Stimulated activated CD4-positive, alpha-beta T cell treated with anti-CD3 and anti-CD28 coated beads, TNF-alpha, amount 100 ng/mL, for 1 hour (primary cell): ENCODE measurements around the gene MGAT4C.

Source experiments
- DNase-seq, 3 donors: peaks; one replicate each; pipeline ENCODE4 v3.0.0-alpha.2; 2020; ENCODE audit warnings: low read depth in 3 of 3, low spot score in 1 of 3

The MGAT4C gene

GRCh38 chr12:86229772-86230171 is 26.4 kb downstream of the MGAT4C start:
- DNase-seq = no peak

- DNase-seq = no peak
Measured at GRCh38 chr12:86228656-86229055, 27.5 kb downstream of the MGAT4C start.

- DNase-seq = no peak
Measured at GRCh38 chr12:86226481-86226880, 29.7 kb downstream of the MGAT4C start.

- DNase-seq = no peak
Measured at GRCh38 chr12:86216591-86216990, 39.6 kb downstream of the MGAT4C start.

GRCh38 chr12:86213012-86213411 is 43.2 kb downstream of the MGAT4C start:
- DNase-seq = no peak

GRCh38 chr12:86198696-86199444 is 57.3 kb downstream of the MGAT4C start:
- no peak for DNase-seq

DNA sequence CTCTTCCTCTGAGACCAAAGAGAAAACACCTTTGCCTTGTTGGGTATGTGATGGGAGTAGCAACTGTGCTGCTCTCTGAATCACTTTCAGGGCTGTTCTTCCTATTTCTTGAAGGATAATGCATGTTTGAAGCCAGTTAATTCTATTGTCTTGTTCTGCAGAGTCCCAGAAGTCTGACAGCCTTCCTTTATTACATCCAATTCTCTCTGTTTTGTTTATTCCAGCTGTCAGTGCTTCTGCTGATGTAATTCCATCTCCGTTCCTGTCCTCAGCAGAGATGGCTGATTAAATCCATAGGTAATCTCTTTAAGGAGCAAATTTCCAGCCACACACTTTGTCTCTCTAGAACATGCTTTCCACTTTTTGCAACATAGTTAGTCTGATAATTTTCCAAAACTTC is 59.7 kb downstream of the MGAT4C start:
- DNase-seq = no peak

GRCh38 chr12:86194721-86195120 is 61.5 kb downstream of the MGAT4C start:
- no peak for DNase-seq

- DNase-seq = no peak
Measured at GRCh38 chr12:86193931-86194330, 62.3 kb downstream of the MGAT4C start.

DNA sequence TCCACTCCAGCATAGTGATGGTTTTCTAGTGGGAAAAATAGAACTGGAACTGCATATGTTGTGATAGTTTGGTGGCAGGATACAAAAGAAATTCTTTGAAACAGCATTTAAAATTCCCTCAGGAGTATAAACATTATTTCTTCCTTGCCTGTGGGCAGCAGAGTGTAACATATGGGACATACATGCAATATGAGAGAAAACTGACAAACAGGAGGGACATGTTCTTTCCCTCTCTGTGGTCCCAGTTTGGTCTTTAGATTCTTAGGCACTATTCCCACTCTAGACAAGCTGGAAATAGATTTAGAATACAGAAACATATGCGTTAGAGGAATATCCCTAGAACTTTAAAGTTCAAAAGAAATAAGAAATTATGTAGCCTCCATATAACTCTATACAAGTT is 68.0 kb downstream of the MGAT4C start:
- no peak for DNase-seq

DNA sequence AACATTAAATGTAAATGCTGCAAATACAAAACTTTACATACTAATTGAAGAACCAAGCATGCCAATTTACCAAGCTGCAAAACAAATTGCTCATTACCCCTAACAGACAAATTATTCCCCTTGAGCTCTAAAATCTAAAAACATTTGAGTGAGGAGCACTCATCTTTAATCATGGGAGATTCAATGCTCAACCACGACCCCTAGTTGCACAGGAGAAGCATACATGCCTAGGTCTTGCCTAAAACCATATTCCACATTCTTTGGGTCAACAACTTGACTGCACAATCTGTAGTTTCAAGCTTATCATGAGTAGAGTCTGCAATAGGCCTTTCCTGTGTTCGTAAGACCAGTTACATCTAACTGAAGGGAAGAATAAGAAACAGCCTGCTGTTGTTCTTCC is 69.7 kb downstream of the MGAT4C start:
- no peak for DNase-seq

DNA sequence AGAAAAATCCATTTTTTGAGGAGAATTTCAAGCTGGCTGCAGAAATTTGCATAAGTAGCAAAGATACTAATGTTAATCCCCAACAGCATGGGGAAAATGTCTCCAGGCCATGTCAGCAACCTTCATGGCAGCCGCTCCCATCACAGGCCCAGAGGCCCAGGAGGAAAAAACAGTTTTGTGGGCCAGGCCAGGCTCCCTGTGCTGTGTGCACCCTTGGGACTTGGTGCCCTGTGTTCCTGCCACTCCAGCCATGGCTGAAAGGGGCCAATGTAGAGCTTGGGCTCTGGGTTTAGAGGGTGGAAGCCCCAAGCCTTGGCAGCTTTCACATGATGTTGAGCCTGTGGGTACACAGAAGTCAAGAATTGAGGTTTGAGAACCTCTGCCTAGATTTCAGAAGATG is 76.3 kb downstream of the MGAT4C start:
- DNase-seq = no peak

DNA sequence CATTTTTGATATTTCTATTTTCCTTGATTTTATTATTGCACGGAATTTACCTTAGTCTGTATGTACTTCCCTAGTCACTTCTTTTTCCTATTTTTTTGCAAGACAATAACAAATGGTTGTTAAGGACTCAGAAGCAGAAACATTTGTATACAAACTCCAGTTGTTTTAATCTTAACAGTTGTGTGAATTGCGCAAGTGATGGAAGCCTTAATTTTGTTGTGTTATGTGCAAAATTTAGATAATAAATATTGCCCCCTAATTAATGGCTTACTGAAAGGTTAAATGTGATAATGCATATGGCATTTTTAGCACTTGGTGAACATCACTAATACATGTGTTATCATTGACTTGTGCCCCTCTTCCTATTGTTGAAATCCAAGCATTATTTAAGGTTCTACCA is 82.0 kb downstream of the MGAT4C start:
- no peak for DNase-seq

GRCh38 chr12:86172913-86173443 is 83.2 kb downstream of the MGAT4C start:
- DNase-seq = no peak

- no peak for DNase-seq
Measured at GRCh38 chr12:86170051-86170450, 86.1 kb downstream of the MGAT4C start.

- no peak for DNase-seq
Measured at GRCh38 chr12:86158956-86159355, 97.2 kb downstream of the MGAT4C start.

DNA sequence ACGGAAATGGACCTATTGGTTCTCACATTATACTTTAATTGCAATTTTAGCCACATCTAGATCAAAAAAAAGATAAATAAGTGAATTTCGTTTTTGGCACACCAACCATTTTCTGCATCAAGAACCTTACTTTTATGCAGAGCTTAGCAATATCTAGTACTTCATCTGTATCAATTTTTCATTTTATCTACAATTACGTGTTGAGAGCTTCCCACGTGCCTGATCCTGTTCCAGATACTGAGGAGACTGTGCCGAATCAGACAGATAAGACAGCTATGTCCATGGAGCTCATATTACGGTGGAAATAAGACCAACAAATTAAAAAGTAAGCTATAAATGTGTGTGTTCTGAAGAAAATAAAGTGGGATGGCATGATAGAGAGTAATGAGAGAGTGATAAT is 101.6 kb downstream of the MGAT4C start:
- no peak for DNase-seq

DNA sequence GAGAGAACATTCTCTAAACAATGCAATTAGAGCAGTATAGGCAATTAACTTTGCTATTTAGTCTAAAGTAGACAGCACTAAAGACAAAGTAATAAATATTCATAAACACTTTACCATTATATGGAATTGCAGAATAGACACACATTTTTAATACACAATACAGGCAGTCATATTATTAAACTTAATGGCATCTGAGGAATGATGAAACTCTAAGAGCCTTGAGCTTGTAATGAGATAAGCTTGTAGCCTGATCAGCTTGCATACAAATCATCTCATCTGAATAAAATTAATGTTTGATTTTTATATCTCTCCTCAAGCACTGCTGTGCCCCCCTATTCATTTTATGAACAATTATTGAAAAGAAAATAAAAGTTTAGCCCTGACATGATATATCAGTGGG is 107.6 kb downstream of the MGAT4C start:
- DNase-seq = no peak

GRCh38 chr12:86148071-86148470 is 108.1 kb downstream of the MGAT4C start:
- no peak for DNase-seq

DNA sequence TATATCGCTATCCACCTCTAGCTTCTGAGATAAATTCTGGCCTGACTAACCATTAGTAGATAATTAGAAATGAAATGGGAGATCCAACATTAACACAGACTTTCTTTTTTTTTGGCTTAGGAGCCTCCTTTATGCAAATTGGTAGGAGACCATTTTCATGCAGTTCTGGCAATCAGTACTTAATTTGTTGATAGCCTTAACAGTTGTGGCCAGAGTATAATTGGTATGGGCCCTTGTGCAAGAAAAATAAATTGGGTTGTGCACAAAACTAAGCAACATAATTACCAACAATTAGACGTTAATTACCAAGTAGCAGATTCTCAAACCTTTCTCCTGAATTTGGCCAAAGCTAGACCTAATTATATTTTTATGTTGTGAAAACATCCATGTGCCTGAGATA is 111.0 kb downstream of the MGAT4C start:
- DNase-seq = no peak

DNA sequence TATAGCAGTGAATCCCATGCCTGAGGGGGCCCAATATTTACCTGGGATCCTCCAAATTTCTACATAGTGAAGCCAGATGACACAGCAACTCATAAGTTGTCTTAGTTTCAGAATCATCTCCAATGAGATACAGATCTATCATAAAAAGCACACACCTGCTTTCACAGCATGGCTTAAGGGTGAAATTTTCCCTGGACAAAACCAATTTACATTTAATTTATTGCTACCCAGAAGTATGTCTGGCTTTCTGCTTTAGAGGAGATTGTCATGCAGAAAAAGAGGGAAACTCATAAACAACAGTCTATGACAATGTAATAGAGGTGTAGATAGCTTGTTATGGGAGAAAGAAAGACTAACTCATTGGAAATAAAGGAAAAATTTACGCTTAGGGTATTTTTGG is 113.0 kb downstream of the MGAT4C start:
- DNase-seq = no peak

DNA sequence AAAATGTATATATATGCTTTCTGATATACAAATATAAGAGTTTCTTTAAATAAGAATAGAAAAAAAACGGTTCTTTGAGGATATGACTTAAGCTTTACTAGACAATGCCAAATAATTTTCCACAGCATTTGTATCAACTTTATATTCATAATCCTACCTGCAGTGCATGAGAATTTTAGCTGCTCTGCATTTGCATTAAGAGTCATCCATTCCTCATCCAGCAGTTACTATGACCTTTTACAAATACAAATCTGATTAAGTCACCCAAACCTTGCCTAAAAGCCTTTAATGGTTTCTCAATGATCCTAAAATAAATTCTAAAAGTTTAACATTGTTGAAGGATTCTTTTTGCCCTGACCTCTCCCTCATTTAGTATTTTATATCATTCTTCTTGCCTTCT is 116.5 kb downstream of the MGAT4C start:
- DNase-seq = no peak

DNA sequence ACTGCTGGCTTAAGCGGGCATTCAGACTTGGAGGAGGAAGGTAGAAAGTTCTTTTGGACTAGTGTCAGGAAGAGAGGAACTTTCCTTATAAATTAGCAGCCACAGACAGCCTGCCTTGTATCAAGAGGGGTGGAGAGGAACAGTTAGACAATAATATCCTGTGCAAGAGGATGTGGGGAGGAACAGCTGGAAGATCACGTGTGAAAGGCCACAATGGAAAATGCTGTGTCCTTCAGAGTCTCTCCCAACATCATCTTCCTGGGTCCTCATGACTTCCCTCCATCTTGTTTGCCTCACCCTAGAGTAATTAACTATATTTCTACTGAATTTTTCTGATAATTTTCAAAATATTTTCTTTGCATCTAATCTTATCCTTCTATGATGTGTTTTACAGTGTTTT is 117.4 kb downstream of the MGAT4C start:
- DNase-seq = no peak
